ENCODE measurements around the gene TMEM208.

TMEM208 gene

GRCh38 chr16:67215706-67216105 is 11.2 kb upstream of the TMEM208 start:
- TF ChIP-seq CTCF (IDR thresholded peaks at IDR 0.05; ENCODE audit: extremely low read depth, insufficient read depth, missing control alignments) = no peak
- no peak for DNase-seq (ENCODE audit: low spot score)
- in situ Hi-C loops (cut with MboI; ENCODE audit: low pct_unique_long_range_greater_than_20kb, low sequenced_read_pairs, unreplicated experiment) = no loop called here

- TF ChIP-seq CTCF (IDR thresholded peaks at IDR 0.05; ENCODE audit: extremely low read depth, insufficient read depth, missing control alignments) = no peak
- in situ Hi-C loops (cut with MboI; ENCODE audit: low pct_unique_long_range_greater_than_20kb, low sequenced_read_pairs, unreplicated experiment) = no loop called here
- no peak for DNase-seq (ENCODE audit: low spot score)
These were observed 10.1 kb upstream of the TMEM208 start for GRCh38 chr16:67216612-67217490.

GRCh38 chr16:67223992-67224391 is 2.9 kb upstream of the TMEM208 start:
- no peak for TF ChIP-seq CTCF (IDR thresholded peaks at IDR 0.05; ENCODE audit: extremely low read depth, insufficient read depth, missing control alignments)

GRCh38 chr16:67226295-67226803 is 581 bp upstream of the TMEM208 start:
- in situ Hi-C loops (cut with MboI; ENCODE audit: low pct_unique_long_range_greater_than_20kb, low sequenced_read_pairs, unreplicated experiment) = no loop called here
- DNase-seq (ENCODE audit: low spot score) = no peak
- TF ChIP-seq CTCF (IDR thresholded peaks at IDR 0.05; ENCODE audit: extremely low read depth, insufficient read depth, missing control alignments) = no peak

More at GRCh38 chr16:67223992-67224391, 2.9 kb upstream of the TMEM208 start:
- DNase-seq (ENCODE audit: low spot score) = no peak
- in situ Hi-C loops (cut with MboI; ENCODE audit: low pct_unique_long_range_greater_than_20kb, low sequenced_read_pairs, unreplicated experiment) = no loop called here

GRCh38 chr16:67227567-67227921 is 614 bp downstream of the TMEM208 start:
- no peak for DNase-seq (ENCODE audit: low spot score)
- TF ChIP-seq CTCF (IDR thresholded peaks at IDR 0.05; ENCODE audit: extremely low read depth, insufficient read depth, missing control alignments) = no peak
- in situ Hi-C loops (cut with MboI; ENCODE audit: low pct_unique_long_range_greater_than_20kb, low sequenced_read_pairs, unreplicated experiment) = no loop called here

GRCh38 chr16:67228034-67228785 is 1.3 kb downstream of the TMEM208 start:
- no peak for DNase-seq (ENCODE audit: low spot score)
- no peak for TF ChIP-seq CTCF (IDR thresholded peaks at IDR 0.05; ENCODE audit: extremely low read depth, insufficient read depth, missing control alignments)
- in situ Hi-C loops (cut with MboI; ENCODE audit: low pct_unique_long_range_greater_than_20kb, low sequenced_read_pairs, unreplicated experiment) = no loop called here
